Mesenteric fat pad (tissue), 1 donor: ENCODE results near the gene NANS. TPM values are rescaled to one million over a fixed set of nuclear protein-coding genes. Genes with fewer than 3 reads are reported as not detected.
"Not testable (repeated sequence)": the region's sequence is repeated elsewhere in the genome, so short reads cannot be mapped to it uniquely, and the experiment has no call there.

ENCODE experiments used
- DNase-seq: peaks from one replicate; pipeline ENCODE4 v3.0.0-alpha.2; 2020; ENCODE audit warnings: low spot score
- total RNA-seq: library from RNA; stranded (reverse); fragmentation: NEBNext Ultra II Directional; extraction: Animal tissue kit (Norgen Biotek cat#: 25700); gene quantifications from one replicate; pipeline ENCODE4 v1.2.1, GENCODE V29; 2021
- donor health status: DM: yes; HTN: yes; CAD: no.

The NANS gene
- total RNA-seq, 1 donor from 2014 or later, result 48.6 TPM

- DNase-seq, result no peak
Observed at GRCh38 chr9:98099346-98099745, 42.8 kb downstream of the NANS start.

- DNase-seq, result no peak
Observed at GRCh38 chr9:98099898-98100297, 43.4 kb downstream of the NANS start.

DNA sequence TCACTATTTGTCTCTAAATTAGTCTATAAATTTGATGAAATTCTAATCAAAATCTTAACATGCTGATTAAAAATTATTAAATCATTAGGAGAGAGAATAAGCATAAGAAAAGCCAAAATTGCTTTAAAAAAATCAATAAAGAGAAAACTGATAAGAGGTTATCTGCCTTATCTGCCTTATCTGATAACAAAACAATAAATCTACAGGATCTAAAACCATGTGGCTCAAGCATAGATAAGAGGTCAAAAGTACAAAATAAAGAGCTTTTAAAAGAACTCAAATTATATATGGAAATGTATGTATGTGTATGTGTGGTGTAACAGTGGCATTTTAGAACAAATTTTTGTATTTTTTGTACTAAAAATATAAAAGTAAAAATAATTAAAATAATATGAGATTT is 43.9 kb downstream of the NANS start:
- no peak for DNase-seq

GRCh38 chr9:98101416-98101815 is 44.9 kb downstream of the NANS start:
- no peak for DNase-seq

DNA sequence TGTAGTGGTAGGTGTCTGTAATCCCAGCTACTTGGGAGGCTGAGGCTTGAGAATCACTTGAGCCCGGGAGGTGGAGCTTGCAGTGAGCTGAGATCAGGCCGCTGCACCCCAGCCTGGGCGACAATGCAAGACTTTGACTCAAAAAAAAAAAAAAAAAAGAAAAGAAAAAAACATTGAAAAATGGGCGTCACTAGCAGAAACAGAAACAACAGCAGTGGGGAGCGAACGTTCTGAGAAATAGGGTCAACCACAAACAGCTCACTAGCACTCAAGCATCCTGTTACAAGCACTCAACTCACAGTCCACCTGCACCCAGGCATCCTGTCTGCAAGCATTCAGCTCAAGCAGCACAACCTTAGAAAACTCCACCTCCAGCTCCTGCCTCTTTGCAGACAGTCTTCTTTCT is 45.3 kb downstream of the NANS start:
- DNase-seq, result no peak

DNA sequence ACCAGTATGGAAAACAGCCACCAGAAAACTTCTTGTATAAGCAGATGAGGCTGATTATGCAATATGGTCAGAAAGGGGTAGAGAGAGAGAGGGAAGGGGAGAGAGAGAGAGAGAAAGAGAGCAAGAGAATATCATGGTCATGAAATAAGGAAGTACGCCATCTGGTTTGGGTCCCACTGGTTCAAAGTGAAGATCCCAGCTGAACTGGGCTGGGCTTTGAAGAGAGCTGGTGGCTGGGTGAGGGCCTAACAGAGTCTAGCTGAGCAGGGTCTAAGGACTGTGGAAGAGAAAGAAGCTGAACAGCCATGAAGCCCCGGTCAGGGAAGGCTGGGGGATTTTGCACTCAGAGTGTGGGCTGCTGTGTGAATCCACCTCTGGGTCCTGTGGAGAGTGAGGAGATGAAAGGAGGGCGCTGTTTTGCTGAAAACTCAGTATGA is 47.9 kb downstream of the NANS start:
- no peak for DNase-seq

GRCh38 chr9:98105006-98105405 is 48.5 kb downstream of the NANS start:
- DNase-seq, result no peak

- no peak for DNase-seq
Observed at GRCh38 chr9:98107926-98108325, 51.4 kb downstream of the NANS start.

GRCh38 chr9:98108531-98109031 is 52.0 kb downstream of the NANS start:
- DNase-seq, result no peak

- no peak for DNase-seq
Observed at GRCh38 chr9:98109052-98109451, 52.5 kb downstream of the NANS start.

DNA sequence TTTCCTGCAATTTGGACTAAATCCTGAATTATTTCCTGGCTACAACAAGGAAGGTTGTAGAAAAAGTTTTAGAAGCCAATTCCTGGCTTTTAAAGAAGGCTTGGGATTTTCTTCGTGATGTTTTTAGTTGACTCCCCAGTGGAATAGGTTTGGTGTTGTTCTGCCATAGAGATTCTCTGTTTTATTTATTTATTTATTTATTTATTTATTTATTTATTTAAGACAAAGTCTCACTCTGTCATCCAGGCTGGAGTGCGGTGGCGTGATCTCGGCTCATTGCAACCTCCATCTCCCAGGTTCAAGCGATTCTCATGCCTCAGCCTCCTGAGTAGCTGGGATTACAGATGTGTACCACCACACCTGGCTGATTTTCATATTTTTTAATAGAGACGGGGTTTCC is 60.6 kb downstream of the NANS start:
- DNase-seq, result not testable (repeated sequence)

GRCh38 chr9:98117984-98118639 is 61.6 kb downstream of the NANS start:
- DNase-seq, result no peak

GRCh38 chr9:98118640-98119601 is 62.4 kb downstream of the NANS start, which contains the start of gene TRIM14:
Gene TRIM14, minus strand, starts transcription at chr9:98119222. Its CDS starts 34 bp downstream, at chr9:98119188.
- peak; percentile 93 for DNase-seq

DNA sequence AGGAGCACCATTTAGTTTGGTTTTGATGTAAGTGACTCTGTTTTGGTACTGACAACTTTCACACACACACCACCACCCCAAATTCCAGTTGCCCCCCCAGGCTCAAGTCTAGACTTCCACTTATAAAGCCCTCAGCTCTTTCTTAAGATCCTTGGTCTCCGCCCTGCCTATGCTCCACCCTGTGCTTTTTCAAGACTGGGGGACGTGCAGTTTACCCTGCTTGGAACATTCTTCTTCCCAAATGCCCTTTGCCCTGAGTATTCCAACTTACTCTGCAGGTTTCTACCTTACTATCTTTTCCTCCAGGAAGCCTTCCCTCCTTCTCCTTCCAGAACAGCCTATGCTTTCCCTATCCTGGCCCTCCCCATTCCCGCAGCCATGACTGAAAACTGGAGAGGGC is 63.9 kb downstream of the NANS start:
- DNase-seq, result no peak

- no peak for DNase-seq
Observed at GRCh38 chr9:98121058-98121457, 64.5 kb downstream of the NANS start.

- peak; percentile 74 for DNase-seq
Observed at GRCh38 chr9:98124091-98124490, 67.6 kb downstream of the NANS start.

DNA sequence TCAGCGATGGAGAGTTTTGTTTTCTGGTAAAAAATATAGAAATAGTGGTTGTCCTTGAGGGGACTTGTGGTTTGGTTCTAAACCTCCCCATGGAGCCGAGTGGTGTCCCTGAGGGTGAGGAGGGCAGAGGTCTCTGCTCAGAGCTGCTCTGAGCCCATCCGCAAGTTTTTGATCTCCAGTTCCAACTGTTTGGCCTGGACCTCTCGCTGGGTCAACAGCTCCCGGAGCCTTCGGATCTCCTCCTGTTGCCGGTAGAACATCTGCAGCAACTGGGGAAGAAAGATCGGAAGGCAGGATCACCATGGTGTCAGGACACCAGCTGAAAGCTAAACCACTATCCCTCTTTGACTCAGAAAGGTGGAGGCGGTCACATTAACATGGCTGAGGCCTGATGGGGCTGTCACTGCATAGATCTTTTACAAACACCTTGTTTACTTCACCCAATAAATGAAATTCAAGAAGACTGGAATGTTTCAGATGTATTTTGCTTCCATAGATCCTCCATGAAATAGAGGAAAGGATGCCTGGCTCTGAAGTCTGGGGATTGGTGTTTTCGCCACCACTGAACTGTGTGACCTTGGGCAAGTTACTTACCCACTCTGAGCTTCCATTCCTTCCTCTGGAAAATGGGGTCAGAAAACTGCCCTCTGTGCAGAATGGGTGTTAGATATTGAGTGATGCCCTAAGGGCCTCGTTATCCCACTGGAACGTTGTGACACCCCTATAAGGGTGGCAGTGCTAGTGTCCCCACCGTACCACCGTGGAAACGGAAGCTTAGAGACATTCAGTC is 68.3 kb downstream of the NANS start:
- peak; percentile 68 for DNase-seq

GRCh38 chr9:98127226-98127625 is 70.7 kb downstream of the NANS start:
- peak; percentile 69 for DNase-seq

DNA sequence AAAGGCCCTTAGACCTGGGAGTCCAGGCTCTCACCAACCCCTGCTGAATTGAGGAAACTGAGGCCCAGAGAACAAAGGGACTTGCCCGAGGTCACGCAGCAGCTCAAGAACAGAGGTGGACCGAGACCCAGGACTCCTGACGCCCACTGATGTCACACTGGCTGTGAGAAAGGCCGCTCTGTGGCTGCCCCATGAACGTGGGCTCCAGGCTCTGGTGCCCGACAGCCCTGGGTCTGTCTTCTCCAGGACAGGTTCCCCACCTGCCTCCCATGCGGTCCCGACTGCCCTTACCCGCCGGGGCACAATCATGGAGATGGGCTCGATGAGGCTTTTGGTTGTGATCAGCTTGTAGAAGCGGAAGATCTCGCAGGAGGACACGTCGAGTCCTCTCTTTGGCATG is 71.8 kb downstream of the NANS start:
- DNase-seq, result no peak

GRCh38 chr9:98129451-98129881 is 72.9 kb downstream of the NANS start:
- peak; percentile 65 for DNase-seq

- not testable (repeated sequence) for DNase-seq
Observed at GRCh38 chr9:98130060-98130459, 73.5 kb downstream of the NANS start.
